ENCODE data around the gene FER. TPM values are rescaled to one million over a fixed set of nuclear protein-coding genes. Genes with fewer than 3 reads are reported as not detected.

The FER gene
- total and polyA plus RNA-seq, 2 of the 13 experiments (the other 11 are each of a cell fraction or from before 2014, with no cell fraction given) = 7.9 to 29.0 TPM

DNA sequence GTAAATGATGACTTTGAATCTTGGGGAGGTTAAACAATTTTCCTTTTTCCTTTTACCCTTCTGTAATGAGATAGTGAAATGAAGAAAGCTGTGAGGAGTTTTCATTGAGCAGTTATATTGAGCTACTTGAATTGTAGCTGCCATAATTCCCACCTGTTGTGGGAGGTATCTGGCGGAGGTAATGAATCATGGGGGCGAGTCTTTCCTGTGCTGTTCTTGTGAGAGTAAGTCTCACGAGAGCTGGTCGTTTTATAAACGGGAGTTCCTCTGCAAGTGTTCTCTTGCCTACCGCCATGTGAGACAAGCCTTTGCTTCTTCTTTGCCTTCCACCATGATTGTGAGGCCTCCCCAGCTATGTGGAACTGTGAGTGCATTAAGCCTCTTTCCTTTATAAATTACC is 258.4 kb downstream of the FER start:
- no peaks in the 10 kb centered on the region for H3K36me3 ChIP-seq (replicated peaks in 1 of 2; ENCODE audit: control insufficient read depth in 1 of 2, insufficient read depth in 2 of 2, low read length in 2 of 2)
- no peaks in the 10 kb centered on the region for H4K20me1 ChIP-seq (ENCODE audit: insufficient read depth, low read length)
- H3K27me3 ChIP-seq (ENCODE audit: control insufficient read depth in 1 of 2, insufficient read depth in 2 of 2, low read length in 2 of 2) = no peaks in the 10 kb centered on the region
- DNase-seq (ENCODE audit: low spot score) (no peak), FAIRE-seq (no peak), ATAC-seq (no peak)
- H3K27ac ChIP-seq (ENCODE audit: extremely low read length, insufficient read depth, low read length) = no peak overlapping the region
- H3K79me2 ChIP-seq (ENCODE audit: insufficient read depth, low read length) = no peaks in the 10 kb centered on the region
- ChIA-PET POLR2A (no interaction called here), CTCF (ENCODE audit: low intra/inter-chr PET ratio, low total read pairs) (no interaction called here)
- H3K4me3 ChIP-seq (replicated peaks in 1 of 3; ENCODE audit: insufficient read depth in 1 of 3, low read depth in 2 of 3, low read length in 3 of 3) = no peak overlapping the region
- BruUV-seq (replicated peaks) = no TSS peak
- no peak overlapping the region for H2AFZ ChIP-seq (ENCODE audit: low read length)
- intact Hi-C loops (cut with micrococcal nuclease; ENCODE audit: unreplicated experiment) = no loop called here
- H3K4me2 ChIP-seq (ENCODE audit: low read depth, low read length) = no peak overlapping the region
- TF ChIP-seq YY1 (IDR thresholded peaks at IDR 0.05; ENCODE audit: insufficient read depth, insufficient replicate concordance, low read depth, low read length) (no peak), SOX6 (IDR thresholded peaks at IDR 0.05) (no peak), SOX6 (CRISPR knock-in tag; IDR thresholded peaks at IDR 0.05) (no peak), SIX4 (CRISPR knock-in tag; IDR thresholded peaks at IDR 0.05) (no peak), SRY (CRISPR knock-in tag; IDR thresholded peaks at IDR 0.05) (no peak), ZNF558 (CRISPR knock-in tag; IDR thresholded peaks at IDR 0.05; ENCODE audit: borderline replicate concordance) (no peak), RFX3 (CRISPR knock-in tag; IDR thresholded peaks at IDR 0.05) (no peak), TOPORS (CRISPR knock-in tag; IDR thresholded peaks at IDR 0.05) (no peak), ZNF17 (CRISPR knock-in tag; IDR thresholded peaks at IDR 0.05) (no peak), SOX13 (IDR thresholded peaks at IDR 0.05) (no peak), SOX13 (CRISPR knock-in tag; conservative IDR thresholded peaks at IDR 0.05 in 1 of 2, IDR thresholded peaks at IDR 0.05 in 1 of 2) (no peak), DMAP1 (CRISPR knock-in tag; IDR thresholded peaks at IDR 0.05) (no peak), PCBP1 (IDR thresholded peaks at IDR 0.05; ENCODE audit: borderline replicate concordance, low read depth, low read length) (no peak)
- H3K9ac ChIP-seq (ENCODE audit: insufficient read depth, low read depth, low read length) = no peak overlapping the region
- no peaks in the 10 kb centered on the region for H3K4me1 ChIP-seq (ENCODE audit: insufficient read depth, low read length)
- whole genome bisulfite sequencing (ENCODE audit: low lambda C conversion rate) = 97% methylated on average over 6 of the region's 6 CpGs
- in situ Hi-C loops (cut with HindIII; ENCODE audit: extremely low pct_ligation_motif_present, low pct_unique_long_range_greater_than_20kb) = no loop called here
- no peaks in the 10 kb centered on the region for H3K9me3 ChIP-seq (ENCODE audit: low read length)

All from HepG2 (cell line).